Activated T-cell treated with anti-CD3 and anti-CD28 coated beads, Interleukin-2, amount 50 U/mL, for 48 hours (primary cell): ENCODE measurements around the gene STH.

ENCODE experiments used
- DNase-seq, 2 experiments: peaks; one replicate each; pipeline ENCODE4 v3.0.0-alpha.2; 2020

Gene STH

GRCh38 chr17:45968732-45969131 is 30.3 kb upstream of the STH start:
- no peak for DNase-seq

- DNase-seq, result no peak
Observed at GRCh38 chr17:45969726-45970125, 29.3 kb upstream of the STH start.

GRCh38 chr17:45970659-45971058 is 28.4 kb upstream of the STH start:
- no peak for DNase-seq

DNA sequence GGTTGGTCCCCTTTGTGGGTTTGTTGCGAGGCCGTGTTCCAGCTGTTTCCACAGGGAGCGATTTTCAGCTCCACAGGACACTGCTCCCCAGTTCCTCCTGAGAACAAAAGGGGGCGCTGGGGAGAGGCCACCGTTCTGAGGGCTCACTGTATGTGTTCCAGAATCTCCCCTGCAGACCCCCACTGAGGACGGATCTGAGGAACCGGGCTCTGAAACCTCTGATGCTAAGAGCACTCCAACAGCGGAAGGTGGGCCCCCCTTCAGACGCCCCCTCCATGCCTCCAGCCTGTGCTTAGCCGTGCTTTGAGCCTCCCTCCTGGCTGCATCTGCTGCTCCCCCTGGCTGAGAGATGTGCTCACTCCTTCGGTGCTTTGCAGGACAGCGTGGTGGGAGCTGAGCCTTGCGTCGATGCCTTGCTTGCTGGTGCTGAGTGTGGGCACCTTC is 27.3 kb upstream of the STH start:
- no peak for DNase-seq

- DNase-seq, result no peak
Observed at GRCh38 chr17:45972531-45972930, 26.5 kb upstream of the STH start.

DNA sequence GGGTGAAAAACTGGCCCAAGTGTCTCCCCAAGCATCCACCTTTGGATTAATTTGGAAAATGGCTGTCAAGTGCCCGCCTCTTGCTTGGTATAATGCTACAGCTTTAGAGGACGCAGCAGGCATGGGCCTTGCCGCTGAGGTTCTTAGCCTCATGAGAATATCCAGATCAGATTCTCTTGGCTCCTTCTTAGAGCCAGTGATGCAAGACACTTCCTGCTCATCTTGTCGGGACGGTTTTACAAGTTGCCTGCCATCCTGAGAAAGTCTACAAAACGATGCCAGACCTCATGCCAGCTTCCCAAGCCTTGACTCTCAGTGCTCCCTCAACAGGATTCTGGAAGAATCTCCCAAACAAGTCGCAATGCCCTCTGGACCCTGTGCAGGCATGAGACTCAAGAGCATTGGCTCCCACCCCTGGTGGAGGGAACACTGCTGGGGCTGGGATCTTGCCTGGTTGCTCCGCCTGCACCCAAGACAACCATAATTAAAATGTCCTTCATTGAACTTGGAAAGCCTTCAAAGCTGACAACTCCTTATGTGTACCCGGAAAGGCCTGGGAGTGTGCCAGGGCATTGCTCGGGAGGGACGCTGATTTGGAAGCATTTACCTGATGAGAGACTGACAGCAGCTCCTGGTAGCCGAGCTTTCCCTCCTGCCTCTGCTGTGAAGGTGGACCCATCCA is 25.8 kb upstream of the STH start:
- DNase-seq, result no peak

GRCh38 chr17:45973946-45974859 is 24.8 kb upstream of the STH start:
- no peak for DNase-seq

- DNase-seq, result no peak
Observed at GRCh38 chr17:45974916-45975630, 24.0 kb upstream of the STH start.

- DNase-seq, result no peak
Observed at GRCh38 chr17:45975640-45976295, 23.3 kb upstream of the STH start.

GRCh38 chr17:45976391-45976754 is 22.7 kb upstream of the STH start:
- no peak for DNase-seq

DNA sequence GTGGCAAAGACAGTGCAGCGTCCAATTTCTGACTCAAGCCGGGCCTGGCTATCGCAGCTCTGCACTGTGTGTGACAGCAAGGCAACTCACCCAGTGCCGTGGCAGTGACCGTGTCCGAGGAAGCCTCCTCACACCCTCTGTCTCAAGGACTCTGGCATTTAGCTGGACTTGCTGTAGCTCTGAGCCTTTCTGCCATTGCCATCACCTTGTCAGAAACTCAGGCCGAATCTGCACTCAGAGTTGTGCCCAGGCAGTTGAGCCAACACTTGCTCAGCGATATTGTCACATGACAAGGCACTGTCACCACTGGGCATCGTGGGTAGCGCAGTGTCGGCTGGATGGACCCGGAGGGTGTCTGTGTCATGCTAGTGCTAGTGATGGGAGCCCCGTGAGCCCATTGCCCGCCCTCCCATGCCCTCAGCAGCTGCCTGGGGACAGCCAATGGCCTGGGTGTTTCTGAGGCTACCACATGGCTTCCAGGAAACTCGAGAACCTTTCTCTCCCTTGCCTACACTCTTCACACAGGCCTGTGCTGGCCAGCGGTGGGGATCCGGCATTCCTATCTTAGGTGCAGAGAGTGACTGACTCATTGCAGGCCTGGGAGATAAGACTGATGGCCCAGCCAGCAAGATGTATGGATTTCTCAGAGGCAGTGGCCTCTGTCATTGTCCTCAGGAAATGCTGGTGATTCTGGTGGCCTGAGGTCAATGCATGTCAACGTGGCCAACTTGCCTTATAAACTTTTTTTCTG is 22.1 kb upstream of the STH start:
- DNase-seq, result no peak

DNA sequence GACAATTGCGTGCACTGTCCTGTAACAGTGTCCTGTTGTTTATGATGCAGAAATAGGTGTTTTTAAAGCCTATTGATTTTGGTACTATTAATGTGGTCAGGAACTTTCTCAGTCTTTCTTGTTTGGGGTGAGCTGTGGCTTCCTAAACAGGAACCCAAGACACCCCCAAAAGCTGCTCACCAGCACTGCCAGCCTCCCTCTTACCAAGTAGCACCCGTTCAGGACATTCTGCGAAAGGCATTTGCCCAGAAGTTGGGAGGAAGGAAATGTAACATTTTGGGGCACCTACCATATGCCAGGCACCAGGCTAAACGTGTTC is 21.6 kb upstream of the STH start:
- DNase-seq, result no peak

GRCh38 chr17:45977976-45978626 is 20.9 kb upstream of the STH start:
- no peak for DNase-seq

DNA sequence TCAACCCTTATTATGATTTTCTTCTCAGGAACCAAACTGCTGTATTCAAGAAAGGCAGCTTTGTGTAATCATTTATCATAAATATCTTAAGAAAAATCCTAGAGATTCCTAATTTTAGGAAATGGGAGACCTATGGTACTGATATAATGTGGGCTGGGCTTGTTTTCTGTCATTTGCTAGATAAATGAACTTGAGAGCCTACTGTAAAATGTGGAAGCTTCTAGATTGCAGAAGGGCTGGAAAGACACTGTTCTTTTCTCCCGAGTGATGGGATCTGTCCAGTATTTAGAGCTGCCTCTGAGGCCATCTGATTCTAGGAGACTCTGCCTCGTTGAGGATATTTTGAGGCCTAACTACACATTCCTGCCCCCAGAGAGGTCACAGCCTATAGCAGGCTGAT is 19.9 kb upstream of the STH start:
- no peak for DNase-seq

DNA sequence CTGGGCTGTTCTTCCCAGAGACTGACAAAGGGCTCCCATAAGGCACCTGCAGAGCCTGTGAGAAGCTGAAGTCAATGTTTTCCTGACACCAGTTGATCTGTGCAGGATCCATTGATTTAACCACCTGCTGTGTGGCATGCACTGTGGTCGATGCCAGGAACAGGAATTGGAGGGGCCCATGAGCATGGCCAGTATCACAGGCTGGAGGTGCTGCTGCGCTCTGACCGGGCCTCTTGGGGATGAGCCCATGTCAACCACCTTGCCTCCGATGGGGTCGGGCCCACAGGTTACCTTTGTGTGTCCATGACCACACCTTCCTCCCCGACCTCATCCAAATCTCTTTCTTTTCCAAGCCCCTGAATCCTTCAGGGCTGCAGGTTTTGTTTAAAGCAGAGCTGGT is 18.2 kb upstream of the STH start:
- DNase-seq, result no peak

- DNase-seq, result no peak
Observed at GRCh38 chr17:45981306-45981705, 17.7 kb upstream of the STH start.

DNA sequence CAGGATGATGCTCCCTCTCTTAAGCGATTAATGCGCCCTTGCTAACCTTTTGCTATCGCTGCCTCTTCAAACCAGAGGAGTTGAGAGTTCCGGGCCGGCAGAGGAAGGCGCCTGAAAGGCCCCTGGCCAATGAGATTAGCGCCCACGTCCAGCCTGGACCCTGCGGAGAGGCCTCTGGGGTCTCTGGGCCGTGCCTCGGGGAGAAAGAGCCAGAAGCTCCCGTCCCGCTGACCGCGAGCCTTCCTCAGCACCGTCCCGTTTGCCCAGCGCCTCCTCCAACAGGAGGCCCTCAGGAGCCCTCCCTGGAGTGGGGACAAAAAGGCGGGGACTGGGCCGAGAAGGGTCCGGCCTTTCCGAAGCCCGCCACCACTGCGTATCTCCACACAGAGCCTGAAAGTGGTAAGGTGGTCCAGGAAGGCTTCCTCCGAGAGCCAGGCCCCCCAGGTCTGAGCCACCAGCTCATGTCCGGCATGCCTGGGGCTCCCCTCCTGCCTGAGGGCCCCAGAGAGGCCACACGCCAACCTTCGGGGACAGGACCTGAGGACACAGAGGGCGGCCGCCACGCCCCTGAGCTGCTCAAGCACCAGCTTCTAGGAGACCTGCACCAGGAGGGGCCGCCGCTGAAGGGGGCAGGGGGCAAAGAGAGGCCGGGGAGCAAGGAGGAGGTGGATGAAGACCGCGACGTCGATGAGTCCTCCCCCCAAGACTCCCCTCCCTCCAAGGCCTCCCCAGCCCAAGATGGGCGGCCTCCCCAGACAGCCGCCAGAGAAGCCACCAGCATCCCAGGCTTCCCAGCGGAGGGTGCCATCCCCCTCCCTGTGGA is 16.0 kb upstream of the STH start:
- no peak for DNase-seq

DNA sequence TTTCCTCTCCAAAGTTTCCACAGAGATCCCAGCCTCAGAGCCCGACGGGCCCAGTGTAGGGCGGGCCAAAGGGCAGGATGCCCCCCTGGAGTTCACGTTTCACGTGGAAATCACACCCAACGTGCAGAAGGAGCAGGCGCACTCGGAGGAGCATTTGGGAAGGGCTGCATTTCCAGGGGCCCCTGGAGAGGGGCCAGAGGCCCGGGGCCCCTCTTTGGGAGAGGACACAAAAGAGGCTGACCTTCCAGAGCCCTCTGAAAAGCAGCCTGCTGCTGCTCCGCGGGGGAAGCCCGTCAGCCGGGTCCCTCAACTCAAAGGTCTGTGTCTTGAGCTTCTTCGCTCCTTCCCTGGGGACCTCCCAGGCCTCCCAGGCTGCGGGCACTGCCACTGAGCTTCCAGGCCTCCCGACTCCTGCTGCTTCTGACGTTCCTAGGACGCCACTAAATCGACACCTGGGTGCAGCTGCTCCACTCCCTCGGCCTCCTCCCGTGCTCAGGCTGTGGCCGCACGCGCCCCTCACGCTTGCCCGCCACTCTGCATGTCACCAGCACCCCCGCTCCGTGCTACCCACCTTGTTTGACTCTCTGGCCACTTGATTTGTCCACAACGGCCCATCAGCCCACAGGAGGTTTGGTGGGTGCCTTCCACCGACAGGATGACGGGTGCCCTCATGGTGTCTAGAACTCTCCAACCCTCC is 15.3 kb upstream of the STH start:
- no peak for DNase-seq

- no peak for DNase-seq
Observed at GRCh38 chr17:45984368-45984767, 14.7 kb upstream of the STH start.

GRCh38 chr17:45985447-45985846 is 13.6 kb upstream of the STH start:
- DNase-seq, result no peak

GRCh38 chr17:45986056-45986455 is 13.0 kb upstream of the STH start:
- DNase-seq, result no peak
